Measurements from ENCODE around the gene PWWP2B. TPM values are rescaled to one million over a fixed set of nuclear protein-coding genes. Genes with fewer than 3 reads are reported as not detected.

PWWP2B gene
- total and polyA plus RNA-seq, 2 donors (not counting 3 experiments of a cell fraction or from before 2014, with no cell fraction given) = 4.6 to 11.8 TPM

- intact Hi-C loops (cut with micrococcal nuclease) = no loop called here
- ChIA-PET POLR2A (no interaction called here), CTCF (no interaction called here)
- Histone ChIP-seq H3K4me2 (ENCODE audit: insufficient read depth, low read length) (no peak overlapping the region), H3K79me2 (ENCODE audit: control insufficient read depth, insufficient read depth, low read length) (no peaks in the 10 kb centered on the region), H4K20me1 (replicated peaks; ENCODE audit: control insufficient read depth, extremely low read depth, insufficient read depth, low read length) (no peaks in the 10 kb centered on the region), H3K9ac (replicated peaks; ENCODE audit: extremely low read depth, insufficient read depth, low read length) (no peak overlapping the region), H3K27me3 (ENCODE audit: control insufficient read depth in 2 of 2, insufficient read depth in 2 of 2, low read length in 2 of 2) (no peaks in the 10 kb centered on the region), H2AFZ (ENCODE audit: low read depth, low read length) (no peak overlapping the region), H3K4me1 (ENCODE audit: control insufficient read depth, extremely low read depth, insufficient read depth, low read length) (no peaks in the 10 kb centered on the region), H3K9me3 (replicated peaks; ENCODE audit: control insufficient read depth, insufficient read depth, low read length) (no peaks in the 10 kb centered on the region), H3K27ac (ENCODE audit: insufficient read depth, low read depth, low read length) (no peak overlapping the region), H3K36me3 (ENCODE audit: control insufficient read depth in 2 of 2, extremely low read depth in 1 of 2, insufficient read depth in 2 of 2, low read length in 2 of 2) (no peaks in the 10 kb centered on the region), H3K4me3 (replicated peaks in 1 of 3; ENCODE audit: insufficient read depth in 1 of 3, low read depth in 1 of 3, low read length in 3 of 3) (no peak overlapping the region), H3K9me1 (replicated peaks; ENCODE audit: control insufficient read depth, extremely low read depth, insufficient read depth, low read length) (no peaks in the 10 kb centered on the region)
- no peak for FAIRE-seq
- no TSS peak for BruUV-seq (replicated peaks)
- dilution Hi-C loops (cut with MboI; ENCODE audit: extremely low pct_ligation_motif_present, low sequenced_read_pairs) = no loop called here
- no peak for DNase-seq (ENCODE audit: low read depth, low spot score)
- no peak for TF ChIP-seq POLR2A (IDR thresholded peaks at IDR 0.05; ENCODE audit: low read depth, low read length)
- no peak for TF ChIP-seq FOS (IDR thresholded peaks at IDR 0.05; ENCODE audit: borderline replicate concordance, insufficient read depth, low read length)
- TF ChIP-seq GATA2 (IDR thresholded peaks at IDR 0.05; ENCODE audit: insufficient read depth, insufficient read length, low read depth, low read length) = no peak
- no peak for TF ChIP-seq MAX (IDR thresholded peaks at IDR 0.05; ENCODE audit: insufficient read depth, insufficient read length)
- no peak for TF ChIP-seq JUN (IDR thresholded peaks at IDR 0.05; ENCODE audit: borderline replicate concordance, insufficient read depth, insufficient read length, low read depth)
- no peak for TF ChIP-seq MYC (IDR thresholded peaks at IDR 0.05; ENCODE audit: low read depth, low read length)
- no peak for TF ChIP-seq EZH2 (IDR thresholded peaks at IDR 0.05; ENCODE audit: borderline replicate concordance, low read depth, low read length, severe bottlenecking)
Observed at GRCh38 chr10:132372516-132373095, 24.4 kb upstream of the PWWP2B start.

GRCh38 chr10:132373241-132373955 lies 23.6 kb upstream of the PWWP2B start:
- Histone ChIP-seq H3K9me1 (replicated peaks; ENCODE audit: control insufficient read depth, extremely low read depth, insufficient read depth, low read length) (no peaks in the 10 kb centered on the region), H3K4me3 (replicated peaks in 1 of 3; ENCODE audit: insufficient read depth in 1 of 3, low read depth in 1 of 3, low read length in 3 of 3) (no peak overlapping the region), H3K4me2 (ENCODE audit: insufficient read depth, low read length) (no peak overlapping the region), H3K36me3 (ENCODE audit: control insufficient read depth in 2 of 2, extremely low read depth in 1 of 2, insufficient read depth in 2 of 2, low read length in 2 of 2) (no peaks in the 10 kb centered on the region), H3K9ac (replicated peaks; ENCODE audit: extremely low read depth, insufficient read depth, low read length) (no peak overlapping the region), H3K27me3 (ENCODE audit: control insufficient read depth in 2 of 2, insufficient read depth in 2 of 2, low read length in 2 of 2) (no peaks in the 10 kb centered on the region), H3K27ac (ENCODE audit: insufficient read depth, low read depth, low read length) (no peak overlapping the region), H3K79me2 (ENCODE audit: control insufficient read depth, insufficient read depth, low read length) (no peaks in the 10 kb centered on the region), H3K4me1 (ENCODE audit: control insufficient read depth, extremely low read depth, insufficient read depth, low read length) (no peaks in the 10 kb centered on the region), H3K9me3 (replicated peaks; ENCODE audit: control insufficient read depth, insufficient read depth, low read length) (no peaks in the 10 kb centered on the region), H4K20me1 (replicated peaks; ENCODE audit: control insufficient read depth, extremely low read depth, insufficient read depth, low read length) (no peaks in the 10 kb centered on the region), H2AFZ (ENCODE audit: low read depth, low read length) (no peak overlapping the region)
- FAIRE-seq = no peak
- no TSS peak for BruUV-seq (replicated peaks)
- dilution Hi-C loops (cut with MboI; ENCODE audit: extremely low pct_ligation_motif_present, low sequenced_read_pairs) = no loop called here
- DNase-seq (ENCODE audit: low read depth, low spot score) = no peak
- ChIA-PET CTCF (no interaction called here), POLR2A (no interaction called here)
- intact Hi-C loops (cut with micrococcal nuclease) = no loop called here
- TF ChIP-seq JUN (IDR thresholded peaks at IDR 0.05; ENCODE audit: borderline replicate concordance, insufficient read depth, insufficient read length, low read depth) (no peak), CTCF (IDR thresholded peaks at IDR 0.05; ENCODE audit: extremely low read depth in 1 of 2, insufficient read depth in 1 of 2, low read depth in 1 of 2, low read length in 2 of 2) (no peak), EZH2 (IDR thresholded peaks at IDR 0.05; ENCODE audit: borderline replicate concordance, low read depth, low read length, severe bottlenecking) (no peak), MYC (IDR thresholded peaks at IDR 0.05; ENCODE audit: low read depth, low read length) (no peak), POLR2A (IDR thresholded peaks at IDR 0.05; ENCODE audit: low read depth, low read length) (no peak), POLR2AphosphoS5 (IDR thresholded peaks at IDR 0.05; ENCODE audit: insufficient read depth, low read depth, low read length) (no peak), FOS (IDR thresholded peaks at IDR 0.05; ENCODE audit: borderline replicate concordance, insufficient read depth, low read length) (no peak), GATA2 (IDR thresholded peaks at IDR 0.05; ENCODE audit: insufficient read depth, insufficient read length, low read depth, low read length) (no peak), MAX (IDR thresholded peaks at IDR 0.05; ENCODE audit: insufficient read depth, insufficient read length) (no peak)
